Prostate gland (tissue), 2 donors: Measurements from ENCODE around the gene NXPH2.

Experiments used
- POLR2A ChIP-seq: fragments of 450-650 bp; IDR thresholded peaks from one replicate; pipeline ENCODE4 v1.6.1; 2016; ENCODE audit warnings: antibody characterized with exemption, mild to moderate bottlenecking
- POLR2AphosphoS5 ChIP-seq: sonication (generic); formaldehyde crosslinking; IDR thresholded peaks from one replicate; pipeline ENCODE4 v1.6.1; 2017; ENCODE audit warnings: antibody characterized with exemption
- TF ChIP-seq, protein P1 (sequence below), 4 experiments: fragments of 200-600 bp in 2 of 4; fragments of 450-650 bp in 2 of 4; sonication (generic) in 2 of 4; IDR thresholded peaks; 1 replicate in 3 of 4; 2 replicates in 1 of 4; pipeline ENCODE4 v1.5.1; 2016 to 2019; ENCODE audit warnings: antibody characterized with exemption in 4 of 4, mild to moderate bottlenecking in 2 of 4, moderate library complexity in 2 of 4

DNA sequence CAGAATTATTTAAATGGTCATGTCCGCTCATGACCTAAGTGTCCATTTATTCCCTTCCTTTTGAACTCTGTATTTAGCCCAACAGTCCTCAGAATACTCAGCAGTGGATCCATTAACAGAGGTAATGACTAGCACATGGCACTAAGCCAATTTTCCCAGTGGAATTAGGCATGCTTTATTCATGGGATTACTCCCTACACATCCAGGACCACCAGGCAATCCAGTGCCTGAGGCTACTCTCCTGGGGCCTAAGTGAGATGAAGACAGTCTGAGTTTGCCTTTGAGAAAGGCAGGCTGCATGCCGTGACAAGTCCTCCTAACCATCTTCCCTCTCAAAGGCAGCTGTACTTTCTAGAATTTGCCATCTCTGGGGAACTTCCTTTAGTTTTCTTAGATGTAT lies 150.0 kb downstream of the NXPH2 start:
- TF ChIP-seq POLR2AphosphoS5 (no peak), POLR2A (no peak)
- TF ChIP-seq, protein P1, sequence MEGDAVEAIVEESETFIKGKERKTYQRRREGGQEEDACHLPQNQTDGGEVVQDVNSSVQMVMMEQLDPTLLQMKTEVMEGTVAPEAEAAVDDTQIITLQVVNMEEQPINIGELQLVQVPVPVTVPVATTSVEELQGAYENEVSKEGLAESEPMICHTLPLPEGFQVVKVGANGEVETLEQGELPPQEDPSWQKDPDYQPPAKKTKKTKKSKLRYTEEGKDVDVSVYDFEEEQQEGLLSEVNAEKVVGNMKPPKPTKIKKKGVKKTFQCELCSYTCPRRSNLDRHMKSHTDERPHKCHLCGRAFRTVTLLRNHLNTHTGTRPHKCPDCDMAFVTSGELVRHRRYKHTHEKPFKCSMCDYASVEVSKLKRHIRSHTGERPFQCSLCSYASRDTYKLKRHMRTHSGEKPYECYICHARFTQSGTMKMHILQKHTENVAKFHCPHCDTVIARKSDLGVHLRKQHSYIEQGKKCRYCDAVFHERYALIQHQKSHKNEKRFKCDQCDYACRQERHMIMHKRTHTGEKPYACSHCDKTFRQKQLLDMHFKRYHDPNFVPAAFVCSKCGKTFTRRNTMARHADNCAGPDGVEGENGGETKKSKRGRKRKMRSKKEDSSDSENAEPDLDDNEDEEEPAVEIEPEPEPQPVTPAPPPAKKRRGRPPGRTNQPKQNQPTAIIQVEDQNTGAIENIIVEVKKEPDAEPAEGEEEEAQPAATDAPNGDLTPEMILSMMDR (IDR thresholded peaks at IDR 0.05): no peak
